Suprapubic skin (tissue), 4 donors: Measurements from ENCODE around the gene GSN. TPM values are rescaled to one million over a fixed set of nuclear protein-coding genes. Genes with fewer than 3 reads are reported as not detected.

ENCODE experiments used
- DNase-seq, 2 donors: peaks; one replicate each; pipeline ENCODE4 v3.0.0-alpha.2; 2019; ENCODE audit warnings: low spot score in 2 of 2
- H3K27ac ChIP-seq: fragments of 200-600 bp; sonication (generic); one replicate; pipeline ENCODE4 v1.5.1; 2019
- H3K27me3 ChIP-seq: fragments of 200-600 bp; sonication (generic); one replicate; pipeline ENCODE4 v1.5.1; 2019
- H3K36me3 ChIP-seq: fragments of 200-600 bp; sonication (generic); one replicate; pipeline ENCODE4 v1.5.1; 2019
- H3K4me1 ChIP-seq: fragments of 200-600 bp; sonication (generic); one replicate; pipeline ENCODE4 v1.5.1; 2019
- H3K4me3 ChIP-seq: fragments of 200-600 bp; sonication (generic); one replicate; pipeline ENCODE4 v1.5.1; 2019; ENCODE audit warnings: mild to moderate bottlenecking
- H3K9me3 ChIP-seq: fragments of 200-600 bp; sonication (generic); one replicate; pipeline ENCODE4 v1.5.1; 2019
- EP300 ChIP-seq: sonication (generic); formaldehyde crosslinking; IDR thresholded peaks from one replicate; pipeline ENCODE4 v1.6.1; 2017; ENCODE audit warnings: antibody characterized with exemption
- POLR2A ChIP-seq, 2 donors: fragments of 450-650 bp; IDR thresholded peaks; one replicate each; pipeline ENCODE4 v1.6.1; 2017; ENCODE audit warnings: antibody characterized with exemption in 2 of 2, mild to moderate bottlenecking in 2 of 2, moderate library complexity in 2 of 2
- POLR2AphosphoS5 ChIP-seq, 3 donors: sonication (generic); formaldehyde crosslinking; IDR thresholded peaks; one replicate each; pipeline ENCODE4 v1.6.1; 2017; ENCODE audit warnings: antibody characterized with exemption in 3 of 3
- WGBS: methylation state at CpG from one replicate; pipeline ENCODE4 v1.1.5; 2018; 5-methylcytosine and 5-hydroxymethylcytosine counted together
- total RNA-seq, 4 donors: library from RNA; depleted of rRNA; stranded (reverse); fragments of >200 nt; gene quantifications; one replicate each; pipeline ENCODE4 v1.1.0, GENCODE V29; 2016
- TF ChIP-seq, protein P1 (sequence below), 2 donors: fragments of 200-600 bp in 1 of 2; fragments of 450-650 bp in 1 of 2; sonication (generic) in 1 of 2; IDR thresholded peaks; one replicate each; pipeline ENCODE4 v1.5.1; 2016 to 2019; ENCODE audit warnings: antibody characterized with exemption in 2 of 2, mild to moderate bottlenecking in 1 of 2, moderate library complexity in 1 of 2

GSN gene
- total RNA-seq, 4 donors from 2014 or later = 681 to 944 (median 771) TPM

DNA sequence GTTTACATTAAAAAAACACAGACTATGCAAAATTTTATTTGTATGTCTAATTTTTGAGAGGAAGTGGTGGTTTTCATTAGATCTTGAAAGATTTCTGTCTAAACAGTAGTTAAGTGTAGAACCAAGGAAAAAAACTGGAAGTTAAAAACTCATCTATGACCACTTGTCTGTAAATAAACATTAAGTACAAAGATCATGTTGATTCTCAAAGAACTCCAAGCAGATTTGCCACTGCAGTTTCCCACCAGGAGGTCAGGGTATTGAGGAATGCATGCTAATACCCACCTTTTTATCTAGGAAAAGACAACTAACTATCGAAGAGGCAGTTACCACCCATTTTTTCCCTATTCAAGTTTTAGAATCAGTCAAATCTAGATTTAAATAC, 100.2 kb downstream of the GSN start:
- Histone ChIP-seq H3K27me3 (no peaks in the 10 kb centered on the region), H3K9me3 (no peaks in the 10 kb centered on the region), H3K36me3 (no peaks in the 10 kb centered on the region), H3K4me1 (peaks cover 93% of the 10 kb centered on the region), H3K27ac (peak overlapping the region; percentile 98), H3K4me3 (peak overlapping the region; percentile 74)
- TF ChIP-seq EP300 (no peak), POLR2AphosphoS5 (IDR thresholded peaks at IDR 0.05) (no peak), POLR2A (IDR thresholded peaks at IDR 0.05) (no peak)
- TF ChIP-seq, protein P1, sequence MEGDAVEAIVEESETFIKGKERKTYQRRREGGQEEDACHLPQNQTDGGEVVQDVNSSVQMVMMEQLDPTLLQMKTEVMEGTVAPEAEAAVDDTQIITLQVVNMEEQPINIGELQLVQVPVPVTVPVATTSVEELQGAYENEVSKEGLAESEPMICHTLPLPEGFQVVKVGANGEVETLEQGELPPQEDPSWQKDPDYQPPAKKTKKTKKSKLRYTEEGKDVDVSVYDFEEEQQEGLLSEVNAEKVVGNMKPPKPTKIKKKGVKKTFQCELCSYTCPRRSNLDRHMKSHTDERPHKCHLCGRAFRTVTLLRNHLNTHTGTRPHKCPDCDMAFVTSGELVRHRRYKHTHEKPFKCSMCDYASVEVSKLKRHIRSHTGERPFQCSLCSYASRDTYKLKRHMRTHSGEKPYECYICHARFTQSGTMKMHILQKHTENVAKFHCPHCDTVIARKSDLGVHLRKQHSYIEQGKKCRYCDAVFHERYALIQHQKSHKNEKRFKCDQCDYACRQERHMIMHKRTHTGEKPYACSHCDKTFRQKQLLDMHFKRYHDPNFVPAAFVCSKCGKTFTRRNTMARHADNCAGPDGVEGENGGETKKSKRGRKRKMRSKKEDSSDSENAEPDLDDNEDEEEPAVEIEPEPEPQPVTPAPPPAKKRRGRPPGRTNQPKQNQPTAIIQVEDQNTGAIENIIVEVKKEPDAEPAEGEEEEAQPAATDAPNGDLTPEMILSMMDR (IDR thresholded peaks at IDR 0.05) = no peak
- no peak for DNase-seq
- 42% methylated on average over 1 of the region's 1 CpG for WGBS

DNA sequence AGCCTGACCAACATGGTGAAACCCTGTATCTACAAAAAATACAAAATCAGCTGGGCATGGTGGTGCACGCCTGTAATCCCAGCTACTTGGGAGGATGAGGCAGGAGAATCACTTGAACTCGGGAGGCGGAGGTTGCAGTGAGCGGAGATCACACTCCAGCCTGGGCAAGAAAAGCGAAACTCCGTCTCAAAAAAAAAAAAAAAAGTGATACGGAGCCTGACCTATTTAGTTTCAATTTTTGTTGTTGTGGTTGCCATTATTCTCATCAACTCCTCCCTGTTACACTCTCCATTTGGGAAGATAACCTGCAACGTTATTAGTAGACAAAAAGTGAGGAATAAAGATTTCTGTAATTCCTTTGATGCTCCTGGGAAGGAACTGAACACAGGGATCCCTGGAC, 100.8 kb downstream of the GSN start:
- TF ChIP-seq EP300 (no peak), POLR2AphosphoS5 (IDR thresholded peaks at IDR 0.05) (no peak), POLR2A (IDR thresholded peaks at IDR 0.05) (no peak)
- TF ChIP-seq, protein P1 (IDR thresholded peaks at IDR 0.05) = no peak
- H3K27me3 ChIP-seq = no peaks in the 10 kb centered on the region
- peaks cover 93% of the 10 kb centered on the region for H3K4me1 ChIP-seq
- DNase-seq = no peak
- 38% methylated on average over 8 of the region's 8 CpGs for WGBS
- peak overlapping the region; percentile 98 for H3K27ac ChIP-seq
- H3K4me3 ChIP-seq = peak overlapping the region; percentile 74
- no peaks in the 10 kb centered on the region for H3K36me3 ChIP-seq
- no peaks in the 10 kb centered on the region for H3K9me3 ChIP-seq

DNA sequence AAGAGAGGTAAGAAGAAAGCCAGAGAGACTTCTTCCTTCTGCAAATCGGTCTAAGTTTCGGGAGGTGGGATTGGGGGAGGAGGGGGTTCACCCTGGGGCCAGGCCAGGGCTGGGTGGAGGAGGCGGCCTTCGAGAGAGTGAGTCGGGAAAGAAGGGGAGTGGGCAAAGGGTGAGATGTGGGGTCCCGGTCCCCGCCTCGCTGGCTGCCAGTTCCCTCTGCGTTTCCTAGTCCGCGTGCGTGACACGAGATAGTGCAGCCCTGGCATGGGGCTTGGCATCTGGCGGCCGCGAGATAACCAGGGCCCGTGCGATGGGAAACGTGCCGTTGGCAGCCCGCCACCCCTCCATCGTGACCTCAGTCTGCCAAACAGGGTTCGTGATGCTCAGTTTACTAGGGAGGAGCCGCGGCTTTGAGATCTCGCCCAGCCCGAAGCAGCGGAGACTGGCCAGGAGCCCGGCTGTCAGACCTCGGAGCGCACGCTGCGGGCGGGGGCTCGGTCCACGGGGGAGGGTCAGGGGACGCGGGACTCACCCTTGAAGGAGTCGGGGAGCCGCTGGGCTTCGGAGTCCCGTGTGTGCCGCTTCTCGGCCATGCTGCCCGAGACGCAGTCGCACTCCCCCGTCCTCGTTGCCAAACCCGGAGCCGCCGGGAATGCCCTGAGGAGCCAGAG, 101.8 kb downstream of the GSN start, which contains the start of gene STOM:
STOM (minus strand) TSS at position 656 of the 671 bp plus-strand sequence; CDS start at position 593, 63 bp downstream.
- H3K4me1 ChIP-seq = peaks cover 88% of the 10 kb centered on the region
- 0% methylated on average over 26 of the region's 52 CpGs for WGBS
- DNase-seq = peak; percentile 95 to 96
- peak within 1 kb of the TSS; percentile 98 for H3K27ac ChIP-seq
- no peaks in the 10 kb centered on the region for H3K9me3 ChIP-seq
- peak within 1 kb of the TSS; percentile 74 for H3K4me3 ChIP-seq
- H3K36me3 ChIP-seq = no peaks in the 10 kb centered on the region
- peak; percentile 88 to 93 (median 88) for TF ChIP-seq POLR2AphosphoS5 (IDR thresholded peaks at IDR 0.05)
- TF ChIP-seq EP300 = no peak
- TF ChIP-seq POLR2A (IDR thresholded peaks at IDR 0.05) = peak; percentile 96 to 99
- TF ChIP-seq, protein P1 (IDR thresholded peaks at IDR 0.05) = no peak
- no peaks in the 10 kb centered on the region for H3K27me3 ChIP-seq

DNA sequence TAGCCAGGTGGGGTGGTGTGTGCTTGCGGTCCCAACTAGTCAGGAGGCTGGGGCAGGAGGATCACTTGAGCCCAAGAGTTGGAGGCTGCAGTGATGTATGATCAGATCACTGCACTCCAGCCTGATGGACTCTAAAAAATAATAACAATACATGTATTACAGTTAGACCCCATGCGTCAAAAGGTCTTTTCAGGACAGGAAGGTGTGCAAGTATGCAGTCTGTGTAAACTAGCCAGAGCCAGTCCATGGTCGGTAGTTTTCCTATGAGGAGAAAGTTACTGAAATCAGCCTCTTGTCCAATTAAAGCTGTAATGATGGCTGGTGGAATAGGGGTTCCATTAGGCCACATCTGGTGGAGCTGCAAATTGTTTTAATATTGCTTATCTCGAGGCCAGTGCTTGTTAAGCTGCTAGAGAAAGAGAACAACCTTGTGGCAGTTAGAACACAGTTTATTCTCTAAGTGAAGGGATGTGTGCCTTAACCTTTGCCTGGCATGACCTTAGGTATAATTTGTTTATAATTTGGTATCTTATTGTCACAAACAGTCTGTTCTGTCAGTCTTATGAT, 103.6 kb downstream of the GSN start:
- Histone ChIP-seq H3K4me1 (peaks cover 83% of the 10 kb centered on the region), H3K36me3 (no peaks in the 10 kb centered on the region), H3K27me3 (no peaks in the 10 kb centered on the region), H3K4me3 (no peak overlapping the region), H3K9me3 (no peaks in the 10 kb centered on the region), H3K27ac (peak overlapping the region; percentile 98)
- TF ChIP-seq, protein P1 (IDR thresholded peaks at IDR 0.05) = no peak
- no peak for TF ChIP-seq POLR2AphosphoS5 (IDR thresholded peaks at IDR 0.05)
- no peak for TF ChIP-seq EP300
- TF ChIP-seq POLR2A (IDR thresholded peaks at IDR 0.05) = no peak
- no peak for DNase-seq
- 62% methylated on average over 4 of the region's 4 CpGs for WGBS

DNA sequence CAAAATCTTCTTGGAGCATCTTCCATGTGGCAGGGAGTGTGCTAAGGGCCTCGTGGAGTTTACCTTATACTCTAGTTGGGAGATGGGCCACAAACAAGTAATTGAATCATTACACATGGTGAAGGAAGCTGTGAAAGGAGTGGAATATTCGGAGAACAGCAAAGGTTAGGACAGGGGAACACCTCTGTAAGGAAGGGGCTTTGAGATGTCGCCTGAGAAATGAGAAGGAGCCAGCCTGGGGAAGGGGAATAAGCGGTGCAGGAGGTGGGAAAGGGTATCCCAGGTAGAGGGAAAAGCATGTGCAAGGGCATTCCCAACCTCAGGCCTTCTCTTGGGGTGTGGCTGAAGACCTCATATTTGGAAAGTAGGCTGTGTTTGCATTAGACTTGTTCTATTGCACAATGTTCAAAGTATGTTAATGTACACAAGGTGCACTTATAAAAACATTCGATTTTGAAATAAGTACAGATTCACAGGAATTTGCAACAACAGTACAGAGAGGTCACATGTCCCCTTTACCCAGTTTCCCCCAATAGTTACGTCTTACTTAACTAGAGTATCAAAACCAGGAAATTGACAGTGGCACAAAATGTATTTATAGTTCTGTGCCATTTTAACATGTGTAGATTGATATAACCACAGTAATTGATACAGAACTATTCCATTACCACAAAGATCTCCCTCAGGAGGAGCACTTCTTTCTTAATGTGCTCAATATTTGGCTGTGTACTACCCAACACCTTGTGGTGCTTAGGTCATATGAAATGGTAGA, 104.5 kb downstream of the GSN start:
- Histone ChIP-seq H3K27ac (peak overlapping the region; percentile 98), H3K36me3 (no peaks in the 10 kb centered on the region), H3K27me3 (no peaks in the 10 kb centered on the region), H3K4me1 (peaks cover 75% of the 10 kb centered on the region), H3K4me3 (no peak overlapping the region), H3K9me3 (no peaks in the 10 kb centered on the region)
- DNase-seq = no peak
- WGBS = 62% methylated on average over 6 of the region's 6 CpGs
- no peak for TF ChIP-seq POLR2AphosphoS5 (IDR thresholded peaks at IDR 0.05)
- TF ChIP-seq POLR2A (IDR thresholded peaks at IDR 0.05) = no peak
- TF ChIP-seq, protein P1 (IDR thresholded peaks at IDR 0.05) = no peak
- no peak for TF ChIP-seq EP300
